Heart right ventricle (tissue), 16 donors: ENCODE results near the gene ADAM12. TPM values are rescaled to one million over a fixed set of nuclear protein-coding genes. Genes with fewer than 3 reads are reported as not detected.

ENCODE experiments used
- ATAC-seq, 8 donors: fragments of 200-7000 bp; cut with Tn5 transposase; one replicate each; pipeline ENCODE4 v1.9.1; 2020; ENCODE audit warnings: mild to moderate bottlenecking in 8 of 8, moderate library complexity in 8 of 8, moderate number of reproducible peaks in 1 of 8
- DNase-seq, 2 donors: peaks; one replicate each; pipeline ENCODE4 v3.0.0-alpha.2; 2020
- H3K27ac ChIP-seq, 10 donors: fragments of 200-600 bp; sonication (generic) in 2 of 10; one replicate each; pipeline versions ENCODE4 v1.5.0 to v1.8.0; 2020 to 2022; ENCODE audit warnings: mild to moderate bottlenecking in 3 of 10
- H3K27me3 ChIP-seq, 7 donors: fragments of 200-600 bp; one replicate each; pipeline ENCODE4 v1.8.0; 2021 to 2022; ENCODE audit warnings: mild to moderate bottlenecking in 2 of 7
- H3K36me3 ChIP-seq, 9 donors: fragments of 200-600 bp; sonication (generic) in 1 of 9; one replicate each; pipeline versions ENCODE4 v1.5.0 to v1.8.0; 2020 to 2022; ENCODE audit warnings: mild to moderate bottlenecking in 2 of 9
- H3K4me1 ChIP-seq, 9 donors: fragments of 200-600 bp; sonication (generic) in 1 of 9; one replicate each; pipeline versions ENCODE4 v1.5.0 to v1.8.0; 2020 to 2022; ENCODE audit warnings: mild to moderate bottlenecking in 4 of 9
- H3K4me3 ChIP-seq, 10 donors: fragments of 200-600 bp; sonication (generic) in 2 of 10; one replicate each; pipeline versions ENCODE4 v1.5.0 to v1.8.0; 2020 to 2022; ENCODE audit warnings: mild to moderate bottlenecking in 7 of 10, moderate library complexity in 2 of 10
- H3K9me3 ChIP-seq, 11 donors: fragments of 200-600 bp in 10 of 11; sonication (generic) in 2 of 11; one replicate each; pipeline versions ENCODE4 v1.5.0 to v1.8.0; 2013 to 2022; ENCODE audit warnings: mild to moderate bottlenecking in 2 of 11, control low read depth in 1 of 11, moderate library complexity in 1 of 11
- CTCF ChIP-seq, 9 donors: fragments of 200-600 bp; sonication (generic) in 2 of 9; IDR thresholded peaks; one replicate each; pipeline versions ENCODE4 v1.5.0 to v1.8.0; 2021 to 2022; ENCODE audit warnings: antibody characterized with exemption in 9 of 9, mild to moderate bottlenecking in 5 of 9, moderate library complexity in 1 of 9
- WGBS, 2 donors: extraction: QIAGEN DNeasy Blood & Tissue Kit; methylation state at CpG; one replicate each; pipeline ENCODE4 v1.1.7; 2013; ENCODE audit warnings: inconsistent platforms in 1 of 2; 5-methylcytosine and 5-hydroxymethylcytosine counted together
- intact Hi-C, 10 donors: fragments of 100-400 bp; cut with DNase I; formaldehyde crosslinking; loops; one replicate each; pipeline versions ENCODE4 v1.11.1 to v1.14.2; 2022
- polyA plus RNA-seq, 2 donors: library from polyadenylated mRNA; stranded (reverse); fragments of 200-250 nt; gene quantifications; one replicate each; pipeline ENCODE4 v1.2.3, GENCODE V29; 2013
- total RNA-seq, 10 donors: library from RNA; stranded (reverse); fragmentation: NEBNext Ultra II Directional in 3 of 10; extraction: Animal tissue kit (Norgen Biotek cat#: 25700) in 3 of 10; gene quantifications; one replicate each; pipeline versions ENCODE4 v1.2.1 to v1.2.4, GENCODE V29; 2021 to 2023
- donor health status: Arrhythmogenic right ventricular cardiomyopathy.
- donor health status: ischemic (EF 13 %, LVEDD 7.1; RV severe dilation, severe dysfunction).
- donor health status: healthy with polysubstance abuse.
- donor health status: DM: no; HTN: yes; CAD: no.
- donor health status: DM: no; HTN: no; CAD: no.
- donor health status: ischemic (EF 25% LVEDD 6.9; RV normal size, moderate dysfunction).
- donor health status: ischemic (EF 25% LVEDD 5.7; RV mildly dilated, moderate dysfunction).
- donor health status: healthy.
- donor health status: DM: yes; HTN: yes; CAD: no.
- donor health status: Ischemic cardiomyopathy.
- donor health status: ischemic (EF 35%, LVEDD 5.7; RV mildly dilated, moderate dysfunction).
- donor health status: nonischemic (EF 11% LVEDD 7.7; RV severe dilation, severe dysfunction).
- donor health status: DM: yes; HTN: yes; CAD: no.
- donor health status: PGD.
- donor health status: ischemic (EF 29% LVEDD 5.4; RV normal size, mild dysfunction).
- donor health status: nonischemic (EF 23%, LVEDD 6.1; RV moderate dilation, normal function).

ADAM12 gene
- total and polyA plus RNA-seq, 12 donors = 0.07 to 6.9 (median 0.47) TPM

GRCh38 chr10:126208726-126209302 lies 179.5 kb downstream of the ADAM12 start:
- WGBS, 2 donors = 23 to 25% methylated on average over 4 of the region's 4 CpGs
- Histone ChIP-seq H3K4me1 (peaks cover 0 to 18% (median 8%) of the 10 kb centered on the region in 9 donors), H3K4me3 (no peak overlapping the region), H3K36me3 (no peaks in the 10 kb centered on the region), H3K27me3 (peaks cover 0 to 7% (median 3%) of the 10 kb centered on the region in 7 donors), H3K9me3 (no peaks in the 10 kb centered on the region), H3K27ac (no peak overlapping the region)
- DNase-seq (no peak), ATAC-seq (no peak)
- intact Hi-C loops = no loop called here
- TF ChIP-seq CTCF (IDR thresholded peaks at IDR 0.05) = no peak

- Histone ChIP-seq H3K4me1 (peaks cover 0 to 18% (median 8%) of the 10 kb centered on the region in 9 donors), H3K27ac (no peak overlapping the region), H3K9me3 (no peaks in the 10 kb centered on the region), H3K27me3 (peaks cover 0 to 7% (median 3%) of the 10 kb centered on the region in 7 donors), H3K4me3 (no peak overlapping the region), H3K36me3 (no peaks in the 10 kb centered on the region)
- DNase-seq (no peak), ATAC-seq (no peak)
- WGBS, 2 donors = 62 to 67% methylated on average over 1 of the region's 1 CpG
- intact Hi-C loops = no loop called here
- TF ChIP-seq CTCF (IDR thresholded peaks at IDR 0.05) = no peak
These were observed 180.4 kb downstream of the ADAM12 start for GRCh38 chr10:126207851-126208250.

GRCh38 chr10:126207313-126207771 lies 180.9 kb downstream of the ADAM12 start:
- no peak overlapping the region for H3K4me3 ChIP-seq
- H3K27ac ChIP-seq = no peak overlapping the region
- intact Hi-C loops = no loop called here
- TF ChIP-seq CTCF (IDR thresholded peaks at IDR 0.05) = no peak
- DNase-seq = no peak
- ATAC-seq = no peak
- no peaks in the 10 kb centered on the region for H3K9me3 ChIP-seq
- 87 to 95% methylated on average over 3 of the region's 3 CpGs for WGBS, 2 donors
- H3K36me3 ChIP-seq = no peaks in the 10 kb centered on the region
- H3K4me1 ChIP-seq = peaks cover 0 to 18% (median 8%) of the 10 kb centered on the region in 9 donors
- H3K27me3 ChIP-seq = peaks cover 0 to 7% (median 3%) of the 10 kb centered on the region in 7 donors

- Histone ChIP-seq H3K36me3 (no peaks in the 10 kb centered on the region), H3K9me3 (no peaks in the 10 kb centered on the region), H3K27me3 (peaks cover 0 to 4% (median under 1%) of the 10 kb centered on the region in 7 donors), H3K4me3 (no peak overlapping the region), H3K27ac (no peak overlapping the region), H3K4me1 (peaks cover 0 to 18% (median 8%) of the 10 kb centered on the region in 9 donors)
- ATAC-seq (no peak), DNase-seq (no peak)
- 94% methylated on average over 1 of the region's 1 CpG for WGBS, 2 donors
- intact Hi-C loops = no loop called here
- no peak for TF ChIP-seq CTCF (IDR thresholded peaks at IDR 0.05)
These were observed 182.6 kb downstream of the ADAM12 start for GRCh38 chr10:126205486-126206205.
